Stimulated activated CD8-positive, alpha-beta memory T cell treated with anti-CD3 and anti-CD28 coated beads, Interleukin-12 subunit alpha, Interleukin-12 subunit beta, amount 100 ng/mL, for 24 hours (primary cell): ENCODE results near the gene RASGRP1.
A peak's percentile ranks its signal among the peaks of the same experiment; 100 is the strongest.

ENCODE experiments used
- DNase-seq: peaks from one replicate; pipeline ENCODE4 v3.0.0-alpha.2; 2020; ENCODE audit errors: extremely low read depth

RASGRP1 gene

DNA sequence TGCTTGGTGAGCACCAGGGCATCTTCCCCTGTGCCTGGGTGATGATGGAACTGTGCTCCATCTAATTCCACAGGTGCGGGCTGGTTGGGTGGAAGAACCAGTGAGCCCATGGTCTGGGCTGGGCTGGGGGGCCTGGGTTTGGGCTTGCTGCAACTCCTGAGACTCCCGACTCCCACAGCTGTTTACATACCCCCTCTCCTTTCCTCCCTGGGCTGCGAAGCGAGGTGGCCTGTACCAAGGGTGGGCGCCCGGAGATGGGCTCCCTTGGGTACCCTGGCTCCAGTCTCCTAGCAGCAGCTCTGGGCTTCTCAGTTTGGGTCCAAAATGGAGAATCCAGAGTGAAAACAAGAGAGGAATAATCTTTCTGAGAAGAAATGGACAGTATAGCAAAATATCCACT, 105.1 kb downstream of the RASGRP1 start:
- no peak for DNase-seq

- DNase-seq, result no peak
Measured at GRCh38 chr15:38458646-38459045, 106.0 kb downstream of the RASGRP1 start.

DNA sequence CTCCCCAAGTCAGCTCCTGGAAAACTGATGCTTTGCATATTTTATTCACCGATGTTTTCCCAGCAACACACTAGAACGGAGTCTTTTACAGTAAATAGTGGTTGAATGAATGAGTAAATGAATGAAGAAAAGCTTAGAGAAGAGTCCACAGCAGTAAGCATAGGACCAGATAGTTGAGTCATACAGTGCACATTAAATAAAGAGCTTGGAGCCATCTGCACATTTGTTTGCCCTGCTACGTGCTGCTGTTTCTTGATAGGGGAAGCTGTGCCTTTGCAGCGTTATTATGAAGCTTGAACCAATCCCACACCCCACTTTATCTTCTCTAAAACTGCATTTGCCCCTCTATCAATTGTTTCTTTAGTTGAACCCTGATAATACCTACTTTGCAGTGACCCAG, 109.5 kb downstream of the RASGRP1 start:
- DNase-seq, result no peak

DNA sequence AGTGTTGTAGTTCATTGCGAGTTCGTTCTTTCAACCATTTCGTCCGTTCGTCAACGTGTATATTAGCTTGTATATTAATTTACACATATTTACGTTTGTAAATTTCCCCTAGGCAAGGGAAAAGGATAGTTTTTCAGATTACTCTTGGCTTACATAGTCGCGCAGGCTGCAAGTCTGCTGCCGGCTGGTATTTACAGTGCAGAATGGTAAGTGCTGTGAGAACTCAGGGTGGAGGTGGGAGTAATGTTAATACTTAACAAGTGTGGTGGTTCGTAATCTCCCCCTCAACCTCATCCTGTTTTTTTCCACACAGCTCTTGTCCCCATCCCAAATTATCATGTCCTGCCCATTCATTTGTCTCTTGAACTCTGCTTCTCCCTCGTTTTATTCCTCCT, 109.9 kb downstream of the RASGRP1 start:
- no peak for DNase-seq

DNA sequence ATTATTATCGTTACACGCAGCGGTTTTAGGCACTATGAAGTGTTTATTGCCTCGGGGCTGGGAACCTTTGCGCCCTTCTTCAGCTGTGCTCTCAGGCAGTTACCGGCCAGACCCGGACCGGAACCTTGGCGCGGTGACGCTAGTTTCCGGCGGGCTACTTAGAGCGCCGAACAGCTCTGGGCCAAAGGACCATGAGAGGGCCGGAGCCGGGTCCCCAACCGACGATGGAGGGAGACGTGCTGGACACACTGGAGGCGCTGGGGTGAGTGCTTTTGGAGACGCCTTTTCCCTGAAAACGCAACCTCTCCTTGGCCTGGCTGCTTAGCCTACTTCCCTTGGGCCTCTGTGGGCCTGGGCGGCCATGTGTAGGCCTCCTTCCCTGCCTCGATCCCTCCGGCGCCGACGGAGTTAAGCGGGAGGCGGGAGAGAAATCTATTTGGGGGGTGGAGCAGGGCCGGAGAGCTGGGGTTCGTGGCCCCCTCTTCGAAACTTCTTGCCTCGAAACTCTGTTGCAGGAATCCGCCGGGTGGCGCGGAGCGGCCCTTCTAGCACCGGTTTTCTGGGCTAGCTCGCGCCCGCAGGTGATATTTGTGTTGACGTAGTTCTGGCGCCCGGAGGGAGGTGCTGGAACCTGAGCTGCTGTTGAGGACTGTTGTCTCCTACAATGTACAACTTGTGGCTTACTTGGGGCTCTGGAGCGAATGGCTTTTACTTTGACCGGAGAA, 110.5 kb downstream of the RASGRP1 start, which contains the start of gene FAM98B:
Gene FAM98B (plus strand): TSS at position 157 of the 725 bp plus-strand sequence. CDS start 35 bp downstream, at position 192.
- peak; percentile 59 for DNase-seq

GRCh38 chr15:38441130-38441519, 123.5 kb downstream of the RASGRP1 start:
- DNase-seq, result no peak

GRCh38 chr15:38440353-38441129, 124.1 kb downstream of the RASGRP1 start:
- DNase-seq, result no peak
